IPS-18a (cell line): ENCODE results near the gene TRA2B.

Experiments
- H3K27ac ChIP-seq: one replicate; pipeline ENCODE4 v1.5.1; 2013; ENCODE audit warnings: low read length
- H3K27me3 ChIP-seq: one replicate; pipeline ENCODE4 v1.6.1; 2013; ENCODE audit warnings: mild to moderate bottlenecking, low read length; ENCODE audit not compliant: control insufficient read depth, insufficient read depth
- H3K36me3 ChIP-seq: one replicate; pipeline ENCODE4 v1.6.1; 2013; ENCODE audit warnings: low read depth, low read length; ENCODE audit not compliant: control insufficient read depth
- H3K4me1 ChIP-seq: one replicate; pipeline ENCODE4 v1.6.1; 2013; ENCODE audit warnings: low read depth, low read length; ENCODE audit not compliant: control insufficient read depth
- H3K4me3 ChIP-seq: one replicate; pipeline ENCODE4 v1.5.1; 2013; ENCODE audit warnings: low read length
- H3K9ac ChIP-seq: one replicate; pipeline ENCODE4 v1.6.1; 2013; ENCODE audit warnings: mild to moderate bottlenecking, low read length, moderate library complexity
- H3K9me3 ChIP-seq: one replicate; pipeline ENCODE4 v1.6.1; 2013; ENCODE audit warnings: low read depth, low read length; ENCODE audit not compliant: control insufficient read depth

Gene TRA2B

DNA sequence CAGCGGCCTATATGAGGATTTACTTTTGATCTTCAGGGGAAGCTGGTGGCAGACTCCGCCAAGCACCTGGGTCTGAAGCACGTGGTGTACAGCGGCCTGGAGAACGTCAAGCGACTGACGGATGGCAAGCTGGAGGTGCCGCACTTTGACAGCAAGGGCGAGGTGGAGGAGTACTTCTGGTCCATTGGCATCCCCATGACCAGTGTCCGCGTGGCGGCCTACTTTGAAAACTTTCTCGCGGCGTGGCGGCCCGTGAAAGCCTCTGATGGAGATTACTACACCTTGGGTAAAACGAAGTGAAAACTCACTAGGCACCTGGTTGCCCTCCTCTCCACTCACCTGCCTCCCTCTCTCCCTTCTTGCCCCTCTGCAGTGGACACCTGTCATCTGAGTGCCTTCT is 33.8 kb upstream of the TRA2B start:
- no peaks in the 10 kb centered on the region for H3K9me3 ChIP-seq
- no peaks in the 10 kb centered on the region for H3K36me3 ChIP-seq
- H3K4me3 ChIP-seq = no peak overlapping the region
- no peak overlapping the region for H3K27ac ChIP-seq
- H3K27me3 ChIP-seq = no peaks in the 10 kb centered on the region
- no peak overlapping the region for H3K9ac ChIP-seq
- H3K4me1 ChIP-seq = no peaks in the 10 kb centered on the region

DNA sequence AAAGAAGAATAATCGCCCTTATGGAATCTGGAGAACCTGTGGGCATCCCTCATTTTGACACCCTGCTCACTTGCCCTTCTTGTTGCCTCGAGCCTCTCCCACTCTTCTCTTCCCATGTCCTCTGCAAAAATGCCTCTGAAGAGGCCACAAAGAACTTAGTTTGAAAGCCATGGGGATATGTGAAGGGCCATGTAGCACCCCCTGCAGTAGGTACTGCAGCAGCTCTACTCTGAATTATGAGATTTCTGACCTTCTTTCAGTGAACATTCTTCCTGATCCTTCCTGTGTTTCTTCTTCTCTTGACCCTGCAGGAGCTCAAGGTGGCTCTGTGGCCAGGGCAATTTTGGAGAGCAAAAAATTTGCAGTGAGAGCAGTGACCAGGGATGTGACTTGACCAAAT is 30.4 kb upstream of the TRA2B start:
- H3K4me3 ChIP-seq = no peak overlapping the region
- no peak overlapping the region for H3K9ac ChIP-seq
- no peaks in the 10 kb centered on the region for H3K9me3 ChIP-seq
- H3K27ac ChIP-seq = no peak overlapping the region
- H3K27me3 ChIP-seq = no peaks in the 10 kb centered on the region
- H3K4me1 ChIP-seq = no peaks in the 10 kb centered on the region
- no peaks in the 10 kb centered on the region for H3K36me3 ChIP-seq

DNA sequence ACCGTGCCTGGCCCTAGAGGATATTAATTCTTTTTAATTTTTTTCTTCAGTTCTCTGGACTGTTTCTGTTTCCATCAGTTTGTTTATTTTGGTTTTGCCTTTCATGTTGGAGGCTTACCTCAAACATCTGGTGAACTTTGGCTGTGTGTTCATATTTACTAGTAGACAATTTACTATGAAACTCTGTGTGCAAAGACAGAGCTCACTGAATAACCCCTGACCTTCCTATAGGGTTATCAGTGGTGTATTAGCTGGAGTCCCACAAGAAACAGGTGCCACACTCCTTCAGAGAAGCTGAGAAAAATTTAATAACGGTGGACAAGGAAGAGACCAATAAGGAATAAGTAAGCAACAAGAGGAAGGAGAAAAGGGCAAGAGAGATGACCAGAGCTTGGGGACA is 28.8 kb upstream of the TRA2B start:
- no peaks in the 10 kb centered on the region for H3K9me3 ChIP-seq
- no peaks in the 10 kb centered on the region for H3K4me1 ChIP-seq
- no peak overlapping the region for H3K27ac ChIP-seq
- H3K9ac ChIP-seq = no peak overlapping the region
- H3K27me3 ChIP-seq = no peaks in the 10 kb centered on the region
- H3K4me3 ChIP-seq = no peak overlapping the region
- no peaks in the 10 kb centered on the region for H3K36me3 ChIP-seq

DNA sequence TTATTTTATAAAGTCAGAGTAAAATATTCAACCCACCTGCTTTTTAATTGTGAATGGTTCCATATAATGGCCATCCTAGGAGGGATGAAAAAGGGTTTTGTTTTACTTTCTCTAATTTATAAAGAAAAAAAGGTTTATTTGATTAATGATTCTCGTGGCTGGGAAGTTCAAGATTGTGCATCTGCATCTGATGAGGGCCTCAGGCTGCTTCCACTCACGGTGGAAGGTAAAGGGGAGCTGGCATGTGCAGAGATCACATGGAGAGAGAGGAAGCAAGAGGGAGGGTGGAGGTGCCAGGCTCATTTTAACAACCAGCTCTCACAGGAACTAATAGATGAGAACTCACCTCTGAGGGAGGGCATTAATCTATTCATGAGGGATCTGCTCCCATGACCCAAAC is 27.7 kb upstream of the TRA2B start:
- Histone ChIP-seq H3K36me3 (no peaks in the 10 kb centered on the region), H3K9me3 (no peaks in the 10 kb centered on the region), H3K9ac (no peak overlapping the region), H3K27ac (no peak overlapping the region), H3K27me3 (no peaks in the 10 kb centered on the region), H3K4me3 (no peak overlapping the region), H3K4me1 (no peaks in the 10 kb centered on the region)

DNA sequence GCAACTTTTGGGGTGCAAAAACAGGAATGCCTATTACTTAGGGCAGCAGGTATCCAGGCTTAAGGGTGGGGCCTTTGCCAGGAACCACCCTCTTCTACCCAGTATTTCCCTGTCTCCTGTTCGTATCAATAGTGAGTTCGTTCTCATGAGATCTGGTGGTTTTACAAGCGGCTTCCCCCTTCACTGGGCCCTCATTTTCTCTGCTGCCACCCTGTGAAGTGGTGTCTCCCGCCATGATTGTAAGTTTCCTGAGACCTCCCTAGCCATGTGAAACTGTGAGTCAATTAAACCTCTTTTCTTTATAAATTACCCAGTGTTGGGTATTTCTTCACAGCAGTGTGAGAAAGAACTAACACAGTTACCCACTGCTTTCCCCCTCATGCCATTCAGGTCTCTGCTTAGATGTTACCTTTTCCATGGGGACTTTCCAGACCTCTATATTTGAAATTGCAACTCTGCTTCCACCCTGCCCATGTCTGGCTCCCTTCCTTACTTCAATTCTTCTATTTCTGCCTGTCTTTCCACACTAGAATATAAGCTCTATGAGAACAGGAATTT is 23.9 kb upstream of the TRA2B start:
- Histone ChIP-seq H3K9me3 (no peaks in the 10 kb centered on the region), H3K9ac (no peak overlapping the region), H3K36me3 (no peaks in the 10 kb centered on the region), H3K4me1 (peaks cover 4% of the 10 kb centered on the region), H3K27me3 (no peaks in the 10 kb centered on the region), H3K4me3 (no peak overlapping the region), H3K27ac (no peak overlapping the region)

DNA sequence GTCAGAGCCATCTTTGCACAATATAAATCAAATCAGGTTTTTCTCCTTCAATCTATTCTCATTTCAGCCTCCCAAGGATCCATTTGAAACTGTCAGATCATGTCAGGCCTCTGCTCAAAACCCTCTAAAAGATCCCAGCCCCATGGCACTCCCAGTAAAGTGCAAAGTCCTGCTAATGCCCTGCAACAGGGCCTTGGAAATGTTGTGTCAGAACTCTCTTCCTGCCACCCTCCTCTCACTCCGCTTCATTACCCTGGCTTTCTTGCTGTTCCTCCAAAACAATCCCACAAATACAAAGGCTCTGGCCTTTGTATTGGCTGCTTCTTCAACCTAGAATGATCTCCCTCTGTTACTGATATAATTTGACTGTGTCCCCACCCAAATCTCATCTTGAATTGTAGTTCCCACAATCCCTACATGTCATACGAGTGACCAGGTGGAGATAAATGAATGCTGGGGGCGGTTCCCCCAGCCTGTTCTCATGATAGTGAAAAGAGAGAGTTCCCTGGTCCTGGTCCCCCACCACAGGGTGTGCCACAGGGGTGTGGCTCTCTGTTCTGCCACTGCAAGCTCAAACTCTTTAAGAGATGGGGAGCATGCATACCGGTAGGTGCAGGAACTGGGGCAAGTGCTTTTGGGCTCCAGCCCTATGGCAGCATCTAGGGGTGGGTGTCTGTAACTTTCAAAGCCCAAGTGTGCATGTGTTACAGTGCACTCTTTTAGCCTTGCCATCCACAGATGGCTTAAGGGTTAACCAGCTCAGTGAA is 22.9 kb upstream of the TRA2B start:
- Histone ChIP-seq H3K27ac (no peak overlapping the region), H3K9ac (no peak overlapping the region), H3K9me3 (no peaks in the 10 kb centered on the region), H3K4me3 (no peak overlapping the region), H3K27me3 (no peaks in the 10 kb centered on the region), H3K36me3 (no peaks in the 10 kb centered on the region), H3K4me1 (peaks cover 4% of the 10 kb centered on the region)

DNA sequence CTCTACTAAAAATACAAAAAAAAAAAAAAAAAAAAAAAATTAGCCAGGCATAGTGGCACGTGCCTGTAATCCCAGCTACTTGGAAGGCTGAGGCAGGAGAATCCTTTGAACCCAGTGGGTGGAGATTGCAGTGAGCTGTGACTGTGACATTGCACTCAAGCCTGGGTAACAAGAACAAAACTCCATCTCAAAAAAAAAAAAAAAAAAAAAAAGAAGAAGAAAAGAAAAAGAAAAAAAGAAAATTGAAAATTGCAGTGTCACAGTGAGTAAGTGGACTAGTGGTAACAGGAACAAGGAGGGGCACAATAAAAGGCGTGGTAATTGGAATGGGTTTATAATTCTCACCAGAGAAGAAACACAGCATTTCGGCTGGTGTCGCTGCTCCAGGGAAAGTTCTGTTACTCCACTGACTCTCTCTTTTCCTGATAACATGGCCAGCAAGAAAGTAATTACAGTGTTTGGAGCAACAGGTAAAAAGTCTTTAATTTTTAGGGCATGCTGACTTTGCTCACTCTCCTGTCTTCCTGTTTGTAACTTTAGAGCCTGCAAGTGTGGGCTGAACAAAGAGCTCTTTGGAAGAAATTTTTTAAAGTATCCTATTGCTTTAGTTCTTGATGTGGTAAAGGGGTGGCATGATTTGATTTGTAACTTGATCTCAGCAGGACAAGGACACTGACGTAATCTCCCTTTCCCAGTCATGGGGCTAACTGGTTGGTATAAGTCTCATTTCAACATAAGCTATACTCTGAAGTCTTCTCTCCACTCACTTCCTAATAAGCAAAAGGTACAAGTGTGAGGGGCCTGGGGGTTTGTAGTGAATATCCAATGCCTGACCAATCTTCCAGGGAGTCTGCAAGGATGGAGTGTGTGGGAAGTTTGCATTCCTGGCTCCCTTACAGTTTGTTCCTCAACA is 22.1 kb upstream of the TRA2B start:
- no peaks in the 10 kb centered on the region for H3K36me3 ChIP-seq
- peaks cover 4% of the 10 kb centered on the region for H3K4me1 ChIP-seq
- no peak overlapping the region for H3K27ac ChIP-seq
- H3K4me3 ChIP-seq = no peak overlapping the region
- no peaks in the 10 kb centered on the region for H3K27me3 ChIP-seq
- H3K9me3 ChIP-seq = no peaks in the 10 kb centered on the region
- no peak overlapping the region for H3K9ac ChIP-seq

DNA sequence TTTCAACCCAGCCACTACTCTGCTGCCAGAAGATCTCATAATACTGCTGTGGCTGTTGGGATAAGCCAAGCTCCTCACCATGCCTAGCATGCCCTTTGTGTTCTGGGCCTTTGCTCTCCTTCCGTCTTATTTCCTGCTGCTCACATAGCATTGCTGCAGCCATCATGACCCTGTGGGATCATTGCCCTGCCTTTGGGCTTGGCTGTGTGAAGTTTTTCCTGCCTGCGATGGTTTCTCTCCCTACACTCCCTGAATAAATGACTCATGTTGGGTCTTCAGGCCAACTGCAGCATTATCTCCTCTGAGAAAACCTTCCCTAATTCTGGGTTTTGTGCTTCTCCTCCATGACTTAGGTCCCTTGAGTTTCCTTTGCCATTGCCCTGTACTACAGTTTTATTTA is 20.8 kb upstream of the TRA2B start:
- Histone ChIP-seq H3K27ac (no peak overlapping the region), H3K4me3 (no peak overlapping the region), H3K27me3 (no peaks in the 10 kb centered on the region), H3K4me1 (peaks cover 4% of the 10 kb centered on the region), H3K9ac (no peak overlapping the region), H3K9me3 (no peaks in the 10 kb centered on the region), H3K36me3 (no peaks in the 10 kb centered on the region)

DNA sequence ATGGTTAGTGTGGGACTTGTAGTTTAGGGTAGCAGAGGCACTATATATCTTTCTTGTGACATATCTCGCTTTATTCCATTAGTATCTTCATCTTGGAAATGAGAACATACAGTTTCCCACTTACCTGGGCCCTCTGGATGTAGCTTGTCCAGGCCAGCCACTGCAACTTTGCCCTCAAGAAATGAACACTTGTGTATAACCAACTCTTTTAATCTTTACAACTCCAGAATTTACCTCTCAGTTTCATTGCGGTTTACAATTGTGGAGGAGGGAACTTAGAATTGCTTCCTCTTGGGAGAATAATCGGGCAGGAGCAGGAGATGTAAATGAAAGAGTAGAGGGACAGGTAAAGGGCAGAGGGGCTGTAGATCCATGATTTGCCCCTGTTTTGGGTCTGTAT is 18.4 kb upstream of the TRA2B start:
- Histone ChIP-seq H3K9me3 (no peaks in the 10 kb centered on the region), H3K4me3 (no peak overlapping the region), H3K27ac (no peak overlapping the region), H3K9ac (no peak overlapping the region), H3K4me1 (peaks cover 4% of the 10 kb centered on the region), H3K27me3 (no peaks in the 10 kb centered on the region), H3K36me3 (no peaks in the 10 kb centered on the region)

DNA sequence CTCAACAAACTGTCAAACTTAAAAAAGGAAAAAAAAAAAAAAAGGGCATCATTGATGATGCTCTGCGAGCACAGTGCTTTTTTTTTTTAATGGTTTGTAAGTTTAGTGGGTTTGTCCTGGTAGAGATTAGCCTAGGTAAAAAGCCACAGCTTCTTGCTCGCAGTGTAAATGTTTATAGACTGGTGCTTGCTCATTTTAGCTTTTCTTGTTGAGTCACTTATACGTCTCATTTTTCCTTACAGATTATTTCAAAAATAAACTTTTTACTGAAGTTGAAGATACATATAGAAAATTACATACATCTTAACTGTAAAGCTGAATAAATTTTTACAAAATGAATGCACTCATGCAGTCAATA is 16.5 kb upstream of the TRA2B start:
- no peak overlapping the region for H3K27ac ChIP-seq
- H3K4me3 ChIP-seq = no peak overlapping the region
- no peaks in the 10 kb centered on the region for H3K36me3 ChIP-seq
- H3K27me3 ChIP-seq = no peaks in the 10 kb centered on the region
- no peaks in the 10 kb centered on the region for H3K9me3 ChIP-seq
- H3K9ac ChIP-seq = no peak overlapping the region
- H3K4me1 ChIP-seq = no peaks in the 10 kb centered on the region

DNA sequence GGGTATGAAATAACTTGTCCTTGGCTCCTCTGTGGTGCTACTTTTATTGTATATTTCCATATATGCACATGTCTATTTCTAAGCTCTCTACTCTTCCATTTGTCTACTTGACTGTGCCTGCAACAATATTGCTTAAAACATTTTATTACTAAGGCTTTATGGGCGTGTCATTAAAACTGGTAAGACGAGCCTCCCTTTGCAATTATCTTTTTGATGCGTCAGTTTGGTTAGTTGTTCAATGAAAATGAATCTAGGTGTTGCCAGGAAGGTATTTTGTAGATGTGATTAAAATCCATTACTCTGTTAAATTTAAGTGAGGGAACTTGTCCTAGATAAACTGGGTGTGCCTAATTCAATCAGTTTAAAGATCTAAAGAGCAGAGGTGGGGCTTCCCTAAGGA is 12.9 kb upstream of the TRA2B start:
- H3K9ac ChIP-seq = no peak overlapping the region
- H3K9me3 ChIP-seq = no peaks in the 10 kb centered on the region
- H3K27ac ChIP-seq = no peak overlapping the region
- H3K4me3 ChIP-seq = no peak overlapping the region
- no peaks in the 10 kb centered on the region for H3K27me3 ChIP-seq
- no peaks in the 10 kb centered on the region for H3K4me1 ChIP-seq
- no peaks in the 10 kb centered on the region for H3K36me3 ChIP-seq
